Panc1 (cell line): ENCODE measurements around the gene JMJD1C. TPM values are rescaled to one million over a fixed set of nuclear protein-coding genes. Genes with fewer than 3 reads are reported as not detected.

Experiments
- ATAC-seq: fragments of 200-7000 bp; cut with Tn5 transposase; 2 replicates; pipeline ENCODE4 v1.9.1; 2020; ENCODE audit warnings: mild to moderate bottlenecking, moderate library complexity
- BruUV-seq: library from RNA; stranded (reverse); fragments of 400-500 nt; replicated peaks from 2 replicates; lab custom pipeline; 2021; lab: Mats Ljungman, UMichigan
- CTCF ChIA-PET: fragments of 300-600 bp; sonication (Branson Sonifier 250); formaldehyde crosslinking; loops from one replicate; lab custom pipeline; 2022; ENCODE audit warnings: antibody characterized with exemption; lab: Charles Lee
- POLR2A ChIA-PET: fragments of 300-600 bp; sonication (Branson Sonifier 250); formaldehyde crosslinking; loops from one replicate; lab custom pipeline; 2022; ENCODE audit warnings: antibody characterized with exemption; lab: Charles Lee
- DNase-seq: peaks from one replicate; pipeline ENCODE4 v3.0.0-alpha.2; 2010; ENCODE audit warnings: low read depth, low spot score
- H3K27ac ChIP-seq: 2 replicates; pipeline ENCODE4 v1.5.1; 2011; ENCODE audit warnings: mild to moderate bottlenecking, low read length, inconsistent platforms
- H3K27me3 ChIP-seq: fragments of 200-500 bp; sonication (Bioruptor generic); 2 replicates; pipeline ENCODE4 v1.6.0; 2014; ENCODE audit warnings: low read length, inconsistent platforms; ENCODE audit not compliant: control insufficient read depth, insufficient read depth
- H3K36me3 ChIP-seq: fragments of 200-500 bp; sonication (Bioruptor generic); 2 replicates; pipeline ENCODE4 v1.5.1; 2014; ENCODE audit warnings: inconsistent platforms, mild to moderate bottlenecking, low read length, moderate library complexity; ENCODE audit not compliant: control insufficient read depth, insufficient read depth
- H3K4me1 ChIP-seq: 2 replicates; pipeline ENCODE4 v1.5.1; 2011; ENCODE audit warnings: inconsistent platforms, mild to moderate bottlenecking, low read length, moderate library complexity; ENCODE audit not compliant: control insufficient read depth, insufficient read depth
- H3K4me3 ChIP-seq, 2 experiments: 2 replicates each; pipeline ENCODE4 v1.5.1; 2011 to 2012; ENCODE audit warnings: low read depth in 2 of 2, low read length in 2 of 2, mild to moderate bottlenecking in 2 of 2, inconsistent platforms in 1 of 2, moderate library complexity in 1 of 2
- H3K9me3 ChIP-seq: fragments of 200-500 bp; sonication (Bioruptor generic); 2 replicates; pipeline ENCODE4 v1.5.1; 2014; ENCODE audit warnings: low read depth, mild to moderate bottlenecking, inconsistent platforms, low read length, moderate library complexity; ENCODE audit not compliant: control insufficient read depth, insufficient read depth
- CTCF ChIP-seq: fragments of 450-650 bp; IDR thresholded peaks from 2 replicates; pipeline ENCODE4 v1.5.1; 2017; ENCODE audit warnings: mild to moderate bottlenecking
- POLR2AphosphoS5 ChIP-seq: IDR thresholded peaks from 2 replicates; pipeline ENCODE4 v1.6.1; 2012; ENCODE audit warnings: mild to moderate bottlenecking, low read depth, low read length, moderate library complexity
- REST ChIP-seq, 2 experiments: IDR thresholded peaks; 2 replicates each; pipeline ENCODE4 v1.6.1; 2011 to 2012; ENCODE audit warnings: low read depth in 2 of 2, control low read depth in 1 of 2, low read length in 1 of 2, mild to moderate bottlenecking in 1 of 2, moderate library complexity in 1 of 2; ENCODE audit not compliant: insufficient read depth in 1 of 2
- SIN3A ChIP-seq: IDR thresholded peaks from 2 replicates; pipeline ENCODE4 v1.6.1; 2012; ENCODE audit warnings: low read depth, mild to moderate bottlenecking, low read length, moderate library complexity, borderline replicate concordance; ENCODE audit not compliant: insufficient read depth
- TCF7L2 ChIP-seq: IDR thresholded peaks from 2 replicates; pipeline ENCODE4 v1.6.1; 2011; ENCODE audit warnings: mild to moderate bottlenecking, low read depth, low read length, inconsistent platforms
- in situ Hi-C: cut with HindIII; loops from 2 replicates; pipeline ENCODE4 v1.10.0; 2016; ENCODE audit warnings: low sequenced_read_pairs, low pct_unique_long_range_greater_than_20kb
- intact Hi-C: fragments of 100-400 bp; cut with micrococcal nuclease; formaldehyde crosslinking; loops from one replicate; pipeline ENCODE4 v1.10.0; 2022; ENCODE audit not compliant: unreplicated experiment
- total RNA-seq: library from RNA; stranded (reverse); gene quantifications from one replicate; pipeline ENCODE4 v1.2.1, GENCODE V29; 2021; ENCODE audit not compliant: unreplicated experiment

JMJD1C gene
- total RNA-seq, 1 experiment from 2014 or later = 88.3 TPM

- BruUV-seq = no TSS peak
- in situ Hi-C loops = no loop called here
- CTCF ChIA-PET = no interaction called here
- Histone ChIP-seq H3K27me3 (no peaks in the 10 kb centered on the region), H3K27ac (0 out of 2 replicates have a peak overlapping the region, but pooled peaks have one; percentile 7), H3K36me3 (no peaks in the 10 kb centered on the region), H3K4me1 (peaks cover 15% of the 10 kb centered on the region), H3K9me3 (no peaks in the 10 kb centered on the region), H3K4me3 (no peak overlapping the region)
- intact Hi-C loops = loop anchor here (10.0 kb wide), 2 partner anchors 198 to 252 kb away; no protein-coding TSS in a partner anchor
- ATAC-seq (no peak), DNase-seq (no peak)
- no peak for TF ChIP-seq TCF7L2
- TF ChIP-seq SIN3A = no peak
- TF ChIP-seq CTCF = no peak
- no peak for TF ChIP-seq POLR2AphosphoS5
- no peak for TF ChIP-seq REST (IDR thresholded peaks at IDR 0.05; ENCODE audit: insufficient read depth in 1 of 2, low read depth in 2 of 2, low read length in 1 of 2)
- POLR2A ChIA-PET = no interaction called here
These were observed 3.3 kb downstream of the JMJD1C start for GRCh38 chr10:63462442-63462841.

GRCh38 chr10:63458177-63458576, 7.6 kb downstream of the JMJD1C start:
- Histone ChIP-seq H3K27me3 (no peaks in the 10 kb centered on the region), H3K9me3 (no peaks in the 10 kb centered on the region), H3K36me3 (no peaks in the 10 kb centered on the region), H3K27ac (no peak overlapping the region), H3K4me3 (no peak overlapping the region), H3K4me1 (peaks cover 4% of the 10 kb centered on the region; the same call in 1 of the 2 replicates)
- no TSS peak for BruUV-seq
- CTCF ChIA-PET = no interaction called here
- no peak for TF ChIP-seq REST (IDR thresholded peaks at IDR 0.05; ENCODE audit: insufficient read depth in 1 of 2, low read depth in 2 of 2, low read length in 1 of 2)
- no peak for TF ChIP-seq CTCF
- TF ChIP-seq SIN3A = no peak
- no peak for TF ChIP-seq POLR2AphosphoS5
- no peak for TF ChIP-seq TCF7L2
- in situ Hi-C loops = no loop called here
- ATAC-seq = no peak
- DNase-seq = no peak
- intact Hi-C loops = no loop called here
- POLR2A ChIA-PET = interaction anchor here (0.6 kb wide), 1 partner anchor 193 kb away, joined by 3 read pairs; no protein-coding TSS in a partner anchor
